Skeletal muscle tissue (tissue), 4 donors: Measurements from ENCODE around the gene RLN3. TPM values are rescaled to one million over a fixed set of nuclear protein-coding genes. Genes with fewer than 3 reads are reported as not detected.
A peak's percentile ranks its signal among the peaks of the same experiment; 100 is the strongest.
"Not testable (repeated sequence)": the region's sequence is repeated elsewhere in the genome, so short reads cannot be mapped to it uniquely, and the experiment has no call there.

Experiments used
- H3K27ac ChIP-seq: one replicate; pipeline ENCODE4 v1.7.0; 2013; ENCODE audit warnings: mild to moderate bottlenecking, low read depth, low read length, inconsistent platforms
- H3K27me3 ChIP-seq, 3 donors: one replicate each; pipeline ENCODE4 v1.7.0; 2013; ENCODE audit warnings: low read length in 3 of 3; ENCODE audit not compliant: control insufficient read depth in 3 of 3, insufficient read depth in 3 of 3
- H3K36me3 ChIP-seq, 3 donors: one replicate each; pipeline ENCODE4 v1.7.0; 2013; ENCODE audit warnings: low read length in 3 of 3; ENCODE audit not compliant: control insufficient read depth in 3 of 3, insufficient read depth in 3 of 3
- H3K4me1 ChIP-seq, 3 donors: one replicate each; pipeline ENCODE4 v1.7.0; 2013; ENCODE audit warnings: low read length in 3 of 3, mild to moderate bottlenecking in 3 of 3; ENCODE audit not compliant: control insufficient read depth in 3 of 3, insufficient read depth in 3 of 3
- H3K4me3 ChIP-seq, 3 donors: one replicate each; pipeline ENCODE4 v1.7.0; 2013; ENCODE audit warnings: low read length in 3 of 3
- H3K9ac ChIP-seq, 3 donors: one replicate each; pipeline ENCODE4 v1.7.0; 2013; ENCODE audit warnings: low read length in 3 of 3, mild to moderate bottlenecking in 3 of 3, moderate library complexity in 2 of 3, low read depth in 1 of 3
- H3K9me3 ChIP-seq, 3 donors: one replicate each; pipeline ENCODE4 v1.7.0; 2013; ENCODE audit warnings: low read length in 3 of 3; ENCODE audit not compliant: control insufficient read depth in 3 of 3
- total RNA-seq: library from RNA; depleted of rRNA; stranded (reverse); fragments of >200 nt; gene quantifications from one replicate; pipeline ENCODE4 v1.2.3, GENCODE V29; 2014
- donor health status: Osteomylitis.

RLN3 gene
- total RNA-seq, 1 donor from 2014 or later, result not detected

- no peaks in the 10 kb centered on the region for H3K36me3 ChIP-seq
- H3K27ac ChIP-seq, result no peak overlapping the region
- H3K9me3 ChIP-seq, result no peaks in the 10 kb centered on the region
- no peak overlapping the region for H3K9ac ChIP-seq
- no peaks in the 10 kb centered on the region for H3K27me3 ChIP-seq
- peaks cover 5 to 12% (median 6%) of the 10 kb centered on the region in 3 donors for H3K4me1 ChIP-seq
- no peak overlapping the region for H3K4me3 ChIP-seq
Measured at GRCh38 chr19:14033946-14034345, 6.0 kb downstream of the RLN3 start.

GRCh38 chr19:14035159-14035558 lies 7.2 kb downstream of the RLN3 start:
- not testable (repeated sequence) for H3K9me3 ChIP-seq, H3K27ac ChIP-seq, H3K4me3 ChIP-seq, H3K36me3 ChIP-seq, H3K27me3 ChIP-seq, H3K9ac ChIP-seq
- H3K4me1 ChIP-seq, result peaks cover 5 to 12% (median 6%) of the 10 kb centered on the region in 3 donors

GRCh38 chr19:14035706-14036105 lies 7.8 kb downstream of the RLN3 start:
- H3K9ac ChIP-seq, result no peak overlapping the region
- H3K27ac ChIP-seq, result no peak overlapping the region
- H3K4me1 ChIP-seq, result peaks cover 5 to 12% (median 6%) of the 10 kb centered on the region in 3 donors
- no peaks in the 10 kb centered on the region for H3K36me3 ChIP-seq
- no peak overlapping the region for H3K4me3 ChIP-seq
- H3K27me3 ChIP-seq, result no peaks in the 10 kb centered on the region
- H3K9me3 ChIP-seq, result no peaks in the 10 kb centered on the region

- no peaks in the 10 kb centered on the region for H3K9me3 ChIP-seq
- H3K9ac ChIP-seq, result no peak overlapping the region
- no peaks in the 10 kb centered on the region for H3K27me3 ChIP-seq
- H3K4me3 ChIP-seq, result no peak overlapping the region
- peaks cover 0 to 8% (median 7%) of the 10 kb centered on the region in 3 donors for H3K4me1 ChIP-seq
- H3K27ac ChIP-seq, result no peak overlapping the region
- H3K36me3 ChIP-seq, result no peaks in the 10 kb centered on the region
Measured at GRCh38 chr19:14039181-14039580, 11.2 kb downstream of the RLN3 start.

GRCh38 chr19:14042659-14043608 lies 15.0 kb downstream of the RLN3 start:
- Histone ChIP-seq H3K27ac (peak overlapping the region; percentile 49), H3K9ac (peak overlapping the region in 1 of 3 donors; percentile 57)
- H3K4me1 ChIP-seq, H3K4me3 ChIP-seq, H3K27me3 ChIP-seq, H3K9me3 ChIP-seq, H3K36me3 ChIP-seq: not testable (repeated sequence)

- H3K27ac ChIP-seq, H3K27me3 ChIP-seq, H3K4me3 ChIP-seq, H3K36me3 ChIP-seq, H3K9me3 ChIP-seq, H3K4me1 ChIP-seq, H3K9ac ChIP-seq: not testable (repeated sequence)
Measured at GRCh38 chr19:14047866-14048265, 19.9 kb downstream of the RLN3 start.

GRCh38 chr19:14048443-14049153 lies 20.6 kb downstream of the RLN3 start:
- Histone ChIP-seq H3K9ac (no peak overlapping the region), H3K27ac (no peak overlapping the region), H3K27me3 (no peaks in the 10 kb centered on the region), H3K4me1 (no peaks in the 10 kb centered on the region), H3K4me3 (no peak overlapping the region), H3K36me3 (no peaks in the 10 kb centered on the region), H3K9me3 (no peaks in the 10 kb centered on the region)

GRCh38 chr19:14050512-14050911 lies 22.6 kb downstream of the RLN3 start:
- Histone ChIP-seq H3K27ac (no peak overlapping the region), H3K4me3 (no peak overlapping the region), H3K9ac (no peak overlapping the region), H3K9me3 (no peaks in the 10 kb centered on the region), H3K27me3 (peaks cover 0 to 5% (median 3%) of the 10 kb centered on the region in 3 donors), H3K4me1 (no peaks in the 10 kb centered on the region), H3K36me3 (no peaks in the 10 kb centered on the region)

GRCh38 chr19:14050961-14051360 lies 23.0 kb downstream of the RLN3 start:
- not testable (repeated sequence) for H3K4me3 ChIP-seq, H3K27me3 ChIP-seq

GRCh38 chr19:14051980-14052379 lies 24.0 kb downstream of the RLN3 start:
- Histone ChIP-seq H3K9ac (no peak overlapping the region), H3K9me3 (no peaks in the 10 kb centered on the region), H3K36me3 (no peaks in the 10 kb centered on the region), H3K27ac (no peak overlapping the region), H3K4me1 (peaks cover 0 to 2% (median 0%) of the 10 kb centered on the region in 3 donors), H3K4me3 (no peak overlapping the region), H3K27me3 (peaks cover 0 to 11% (median 6%) of the 10 kb centered on the region in 3 donors)

More at GRCh38 chr19:14050961-14051360, 23.0 kb downstream of the RLN3 start:
- H3K4me1 ChIP-seq, H3K9ac ChIP-seq, H3K9me3 ChIP-seq, H3K27ac ChIP-seq, H3K36me3 ChIP-seq: not testable (repeated sequence)
